ENCODE results near the gene HS6ST3.

DNA sequence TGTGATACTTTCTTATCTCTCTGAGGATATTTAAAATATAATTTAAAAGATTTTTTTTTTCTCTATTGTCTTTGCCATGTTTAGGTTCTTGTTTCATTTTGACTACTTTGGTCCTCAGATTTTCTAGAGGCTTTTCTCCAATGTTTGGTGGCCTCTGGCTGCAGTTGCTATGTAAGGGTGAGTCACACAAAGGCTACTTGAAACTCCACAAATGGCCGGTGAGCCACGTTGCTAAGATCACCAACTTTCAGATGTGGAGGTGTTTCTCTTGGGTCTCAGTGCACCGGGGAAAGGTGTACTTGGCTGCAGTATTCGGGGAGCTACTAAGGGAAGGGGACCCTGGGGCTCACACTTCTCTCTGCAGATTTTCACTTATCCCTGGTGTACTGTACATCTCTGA is 248.1 kb downstream of the HS6ST3 start:
- TF ChIP-seq POLR2AphosphoS5 (IDR thresholded peaks at IDR 0.05; ENCODE audit: insufficient read depth, low read depth, low read length) = no peak
- no peak for TF ChIP-seq CTCF (IDR thresholded peaks at IDR 0.05; ENCODE audit: extremely low read depth in 1 of 2, insufficient read depth in 1 of 2, low read depth in 1 of 2, low read length in 2 of 2)
- no peak for TF ChIP-seq MAX (IDR thresholded peaks at IDR 0.05; ENCODE audit: insufficient read depth, insufficient read length)
- TF ChIP-seq POLR2A (IDR thresholded peaks at IDR 0.05; ENCODE audit: low read depth, low read length) = no peak
- no peak for TF ChIP-seq EZH2 (IDR thresholded peaks at IDR 0.05; ENCODE audit: borderline replicate concordance, low read depth, low read length, severe bottlenecking)
- TF ChIP-seq MYC (IDR thresholded peaks at IDR 0.05; ENCODE audit: low read depth, low read length) = no peak

All from endothelial cell of umbilical vein (primary cell).